Measurements from ENCODE around the gene PIP5K1C.
A peak's percentile ranks its signal among the peaks of the same experiment; 100 is the strongest.
"Not testable (repeated sequence)": the region's sequence is repeated elsewhere in the genome, so short reads cannot be mapped to it uniquely, and the experiment has no call there.

The PIP5K1C gene

DNA sequence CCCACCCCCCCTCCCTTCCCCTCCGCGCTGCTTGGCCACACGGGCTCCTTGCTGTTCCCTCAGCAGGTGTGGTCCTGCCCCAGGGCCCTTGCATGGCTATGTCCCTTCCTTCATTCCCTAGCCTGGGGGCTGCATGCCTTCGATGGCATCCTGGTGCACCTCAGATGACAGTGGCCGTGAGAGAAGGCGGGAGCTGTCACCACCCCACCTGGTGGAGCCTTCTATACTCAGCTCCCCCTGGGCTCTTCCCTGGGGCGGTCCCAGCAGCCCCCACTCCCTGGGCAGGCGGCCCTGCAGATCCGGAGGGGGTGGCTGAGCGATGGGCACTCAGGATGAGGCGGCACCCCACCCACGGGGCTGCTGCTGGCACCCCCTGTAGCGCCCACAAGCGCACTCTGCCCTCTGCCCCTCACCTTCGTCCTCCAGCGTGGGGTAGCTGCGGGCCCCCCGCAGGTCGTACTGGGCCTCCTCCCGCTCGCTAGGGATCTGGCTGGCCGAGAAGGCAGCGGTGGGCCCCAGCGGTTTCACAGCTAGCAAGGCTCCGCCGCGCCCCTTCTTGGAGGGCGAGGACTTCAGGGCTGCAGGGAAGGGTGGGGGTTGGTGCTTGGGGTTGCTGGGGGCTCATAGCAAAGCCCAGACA lies 56.5 kb downstream of the PIP5K1C start:
- no peak for FAIRE-seq

DNA sequence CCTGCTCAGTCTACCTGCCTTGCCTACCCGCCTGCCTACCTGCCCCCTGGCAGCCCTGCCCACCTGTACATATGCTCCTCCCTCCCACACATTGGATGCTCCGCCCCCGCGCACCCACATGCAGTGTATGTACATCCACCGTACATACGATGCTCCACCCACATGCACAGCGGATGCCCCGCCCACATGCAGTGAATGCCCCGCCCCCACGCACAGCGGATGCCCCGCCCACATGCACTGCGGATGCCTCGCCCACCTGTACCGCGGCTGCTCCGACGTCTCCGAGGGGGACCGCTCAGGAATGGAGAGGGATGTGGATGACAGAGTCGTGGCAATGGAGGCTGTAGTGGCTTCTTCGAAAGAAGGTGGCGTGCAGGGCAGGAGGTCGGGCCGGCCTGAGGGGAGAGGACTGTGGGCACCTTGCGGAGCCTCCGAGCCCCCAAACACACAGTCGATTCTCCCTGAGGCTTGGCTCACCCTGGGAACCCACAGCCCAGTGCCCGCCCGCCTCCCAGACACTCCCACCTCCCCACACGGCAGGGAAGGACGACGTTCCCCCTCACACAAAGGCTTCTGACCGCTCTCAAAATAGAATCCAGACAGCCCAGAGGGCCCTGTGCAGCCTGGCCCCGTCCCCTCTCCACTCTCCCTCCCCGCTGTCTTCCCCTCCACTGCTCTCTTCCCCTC lies 57.1 kb downstream of the PIP5K1C start:
- no peak for FAIRE-seq

DNA sequence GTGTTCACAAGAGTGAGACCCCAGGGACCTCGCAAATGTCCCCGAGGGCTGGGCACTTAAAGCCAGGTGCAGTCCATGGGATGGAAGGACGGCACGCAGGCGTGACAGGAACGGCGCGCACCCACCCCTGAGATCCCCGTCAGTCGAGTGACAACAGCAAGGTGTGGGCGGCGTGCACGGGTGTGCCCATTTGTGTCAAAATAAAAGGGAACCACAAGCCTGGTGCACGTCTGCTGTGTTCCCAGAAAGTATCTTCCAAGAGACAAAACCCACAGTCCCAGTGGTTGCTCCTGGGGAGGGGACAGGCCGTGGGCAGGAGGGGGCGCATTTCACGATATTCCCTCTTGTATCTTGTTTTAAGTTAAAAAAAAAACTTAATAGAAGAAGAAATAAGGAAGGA lies 58.0 kb downstream of the PIP5K1C start:
- no peak for FAIRE-seq

GRCh38 chr19:3641515-3642269 lies 58.6 kb downstream of the PIP5K1C start:
- no peak for FAIRE-seq

DNA sequence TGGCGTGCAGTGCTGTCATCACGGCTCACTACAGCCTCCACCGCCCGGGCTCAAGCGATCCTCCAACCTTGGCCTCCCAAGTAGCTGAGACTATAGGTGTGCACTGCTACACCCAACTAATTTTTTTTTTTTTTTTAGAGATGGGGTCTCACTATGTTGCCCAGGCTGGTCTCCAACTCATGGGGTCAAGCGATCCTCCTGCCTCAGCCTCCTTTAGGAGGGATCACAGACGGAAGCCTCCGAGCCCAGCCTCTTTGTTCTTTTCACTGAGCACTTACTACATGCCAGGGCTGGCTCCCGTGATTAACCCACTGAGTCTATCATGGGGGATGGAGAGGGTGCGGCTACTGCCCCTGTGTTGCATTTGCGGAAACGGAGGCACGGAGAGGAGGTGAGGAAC lies 60.8 kb downstream of the PIP5K1C start:
- FAIRE-seq, result no peak

DNA sequence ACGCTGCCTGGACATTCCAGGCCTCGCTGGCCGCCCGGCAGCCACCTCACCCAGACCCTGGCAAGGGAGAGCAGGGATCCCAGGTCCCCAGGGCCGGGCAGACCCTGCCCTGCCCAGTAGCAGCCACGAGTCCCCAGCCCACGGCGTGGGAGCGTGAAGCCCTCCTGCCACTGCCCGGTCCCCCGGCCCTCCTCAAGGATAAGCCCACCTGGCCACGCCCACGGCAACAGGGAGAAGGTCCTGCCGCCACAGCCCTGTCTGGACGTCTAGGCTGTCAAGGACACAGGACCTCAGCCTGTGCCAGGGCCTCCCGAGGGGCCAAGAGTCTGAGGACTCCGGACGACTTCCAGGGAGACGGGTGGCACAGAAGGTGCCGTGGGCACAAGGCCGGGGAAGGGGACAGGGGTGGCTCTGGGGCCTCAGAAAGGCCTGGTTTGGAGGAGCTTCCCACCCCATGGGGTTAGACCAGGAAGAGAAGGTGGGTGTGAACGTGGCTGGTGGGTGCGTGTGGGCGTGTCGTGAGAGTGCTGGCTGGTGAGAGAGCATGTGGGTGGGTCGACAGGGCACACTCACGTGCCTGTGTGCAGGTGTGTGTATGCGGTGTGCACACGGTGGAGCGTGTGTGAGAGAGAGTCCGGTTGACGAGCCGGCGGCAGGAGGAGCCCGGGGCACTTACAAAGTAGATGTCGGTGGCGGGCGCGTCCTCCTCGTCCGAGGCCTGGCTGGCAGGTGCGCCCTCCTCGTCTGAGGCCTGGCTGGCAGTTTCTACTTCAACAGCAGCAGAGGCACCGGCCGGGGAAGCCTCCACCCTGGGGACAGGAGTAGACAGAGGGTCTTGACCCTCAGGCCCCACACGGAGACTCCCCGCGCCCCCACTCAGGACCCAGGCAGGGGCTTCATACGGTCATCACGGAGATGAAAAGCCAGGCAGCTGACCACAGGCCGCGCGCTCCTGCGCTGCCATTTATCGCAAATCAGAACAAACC lies 61.8 kb downstream of the PIP5K1C start:
- no peak for FAIRE-seq

GRCh38 chr19:3637621-3638020 lies 62.6 kb downstream of the PIP5K1C start:
- FAIRE-seq, result no peak

DNA sequence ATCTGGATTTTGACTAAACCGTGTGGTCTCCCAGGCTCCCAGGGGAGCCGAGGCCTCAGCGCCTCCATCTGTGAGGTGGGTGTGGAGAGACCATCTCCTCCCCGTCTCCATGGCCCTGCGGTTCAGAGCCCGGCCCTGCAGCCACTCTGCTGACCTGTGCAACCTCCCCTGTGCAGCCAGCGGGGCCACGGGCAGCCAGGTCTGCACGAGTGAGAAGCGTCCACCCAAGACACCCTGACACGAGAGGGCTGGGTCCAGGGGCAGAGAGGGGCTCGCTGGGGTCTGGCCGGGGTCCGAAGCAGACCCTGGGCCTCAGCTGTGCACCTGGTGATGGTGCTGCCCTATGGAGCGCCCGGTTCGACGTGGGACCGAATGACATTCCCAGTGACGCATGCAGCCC lies 63.3 kb downstream of the PIP5K1C start:
- FAIRE-seq, result no peak

GRCh38 chr19:3636506-3636905 lies 63.8 kb downstream of the PIP5K1C start:
- no peak for FAIRE-seq

GRCh38 chr19:3634496-3635045 lies 65.7 kb downstream of the PIP5K1C start:
- no peak for FAIRE-seq

GRCh38 chr19:3633559-3633988 lies 66.7 kb downstream of the PIP5K1C start:
- FAIRE-seq, result no peak

DNA sequence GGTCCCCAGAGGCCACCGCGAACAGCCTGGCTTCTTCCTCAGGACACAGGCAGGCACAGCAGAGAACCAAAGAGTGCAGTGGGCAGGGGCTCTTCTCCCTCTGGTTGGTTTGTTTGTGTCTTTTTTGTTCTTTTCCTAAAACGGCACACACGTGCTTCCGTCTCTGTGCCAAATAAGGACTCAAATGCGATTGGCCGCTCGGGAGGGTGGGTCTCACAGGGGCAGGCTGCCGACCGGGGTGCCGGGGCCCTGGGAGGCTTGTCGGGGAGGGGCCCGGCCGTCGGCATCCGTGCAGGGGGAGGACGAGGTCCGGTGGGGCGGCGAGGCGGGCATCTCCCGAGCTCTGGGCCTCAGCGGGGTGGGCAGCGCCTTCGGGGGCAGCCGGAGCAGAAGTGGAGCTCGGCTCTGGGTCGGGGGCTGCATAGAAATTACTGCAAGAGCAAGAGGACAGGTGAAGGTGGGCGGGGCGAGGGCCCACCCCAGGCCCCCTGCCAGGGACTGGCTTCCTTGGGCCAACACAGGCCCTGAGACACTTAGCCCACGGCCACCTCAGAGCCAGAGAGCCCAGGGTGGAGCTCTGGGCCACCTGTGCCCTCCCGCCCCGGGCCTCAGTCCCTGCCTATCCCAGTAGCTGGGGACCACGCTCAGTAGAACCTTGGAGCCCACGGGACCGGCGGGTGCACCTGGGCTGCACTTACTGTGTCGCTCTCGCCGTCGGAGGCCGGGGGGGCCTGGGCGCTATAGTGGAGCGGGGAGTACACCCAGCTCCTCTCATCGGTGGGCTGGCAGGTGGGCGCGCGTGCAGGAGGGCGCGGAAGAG lies 67.3 kb downstream of the PIP5K1C start:
- FAIRE-seq, result no peak

GRCh38 chr19:3632098-3632497 lies 68.2 kb downstream of the PIP5K1C start:
- no peak for FAIRE-seq

GRCh38 chr19:3631053-3631861 lies 69.0 kb downstream of the PIP5K1C start:
- no peak for FAIRE-seq

DNA sequence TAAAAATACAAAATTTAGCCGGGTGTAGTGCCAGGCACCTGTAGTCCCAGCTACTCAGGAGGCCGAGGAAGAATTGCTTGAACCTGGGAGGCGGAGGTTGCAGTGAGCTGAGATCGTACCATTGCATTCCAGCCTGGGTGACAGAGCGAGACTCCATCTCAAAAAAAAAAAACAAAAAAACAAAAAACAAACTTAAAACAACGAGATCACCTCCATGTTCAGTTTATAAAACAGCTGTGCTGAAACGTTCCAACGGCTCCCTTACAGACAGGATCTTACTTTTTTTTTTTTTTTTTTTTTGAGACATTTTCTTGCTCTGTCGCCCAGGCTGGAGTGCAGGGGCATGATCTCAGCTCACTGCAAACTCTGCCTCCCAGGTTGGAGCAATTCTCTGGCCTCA lies 71.5 kb downstream of the PIP5K1C start:
- not testable (repeated sequence) for FAIRE-seq

DNA sequence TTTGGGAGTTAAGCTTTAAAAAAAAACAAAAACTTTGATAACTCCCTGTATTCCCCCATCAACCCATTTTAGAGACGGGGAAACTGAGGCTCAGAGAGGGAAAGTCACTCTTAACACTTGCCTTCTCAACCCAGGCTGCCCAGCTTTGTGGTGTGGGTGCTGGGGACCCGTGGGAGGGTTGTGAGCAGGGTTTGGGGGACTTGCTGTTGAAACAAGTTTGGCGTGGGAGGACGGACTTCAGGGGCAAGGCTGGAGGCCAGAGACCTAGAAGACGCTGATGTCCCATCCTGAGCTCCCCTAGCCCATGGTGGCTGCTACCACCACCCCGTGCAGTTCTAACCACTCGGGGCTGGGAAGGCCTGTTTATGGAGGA lies 72.9 kb downstream of the PIP5K1C start:
- no peak for FAIRE-seq

- FAIRE-seq, result peak; percentile 98
These were observed 73.6 kb downstream of the PIP5K1C start, which contains the start of gene CACTIN for GRCh38 chr19:3626473-3627350. Gene CACTIN, minus strand, starts transcription at chr19:3626790. Its CDS starts 28 bp downstream, at chr19:3626762.

DNA sequence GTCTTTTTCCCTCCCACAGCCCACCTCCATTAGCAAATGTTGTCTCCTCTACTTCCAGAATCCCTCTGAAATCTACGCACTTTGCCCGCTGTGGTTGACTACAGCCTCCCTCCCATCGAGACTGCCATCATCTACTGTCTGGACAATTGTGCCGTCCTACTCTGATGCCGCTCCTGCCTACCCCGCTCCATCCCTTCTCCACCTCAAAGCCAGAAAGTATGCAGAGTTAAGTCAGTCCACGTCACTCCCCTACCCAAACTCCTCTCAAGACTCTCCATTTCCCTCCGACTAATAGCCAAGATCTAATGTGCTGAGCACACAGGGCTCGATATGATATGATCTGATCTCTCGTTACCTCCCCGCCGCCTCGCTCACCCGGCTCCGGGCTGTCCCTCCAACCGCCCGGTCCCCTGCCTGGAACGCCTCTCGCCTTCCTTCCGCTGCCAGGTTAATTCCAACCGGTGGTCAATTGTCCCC lies 74.2 kb downstream of the PIP5K1C start:
- FAIRE-seq, result no peak

DNA sequence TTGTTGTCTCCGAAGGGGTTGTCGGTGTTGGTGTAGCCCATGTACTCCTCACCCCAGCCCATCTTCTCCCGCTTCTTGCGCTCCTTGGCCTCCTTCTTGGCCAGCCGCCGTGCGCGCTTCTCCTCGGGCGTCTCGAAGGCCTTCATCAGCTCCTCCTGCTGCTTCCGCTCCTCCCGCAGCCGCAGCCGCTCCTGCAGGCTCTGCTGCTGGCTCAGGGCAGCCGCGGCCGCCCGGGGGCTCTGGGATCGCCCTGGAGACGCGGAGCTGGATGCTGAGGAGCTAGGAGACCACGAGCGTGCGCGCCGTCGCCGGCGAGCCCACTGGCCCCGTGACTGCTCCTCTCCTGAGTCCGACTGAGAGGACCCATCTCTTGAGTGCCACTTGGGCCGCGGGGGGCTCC lies 76.6 kb downstream of the PIP5K1C start:
- FAIRE-seq, result no peak
